Kasumi-1 (cell line): ENCODE measurements around the gene ADSS1.

Experiments used
- DNase-seq, 2 experiments: peaks; one replicate each; lab custom pipeline; 2025; lab: John Stamatoyannopoulos, UW

ADSS1 gene

GRCh38 chr14:104734051-104734587, 10.1 kb downstream of the ADSS1 start:
- DNase-seq: no peak

GRCh38 chr14:104734601-104734990, 10.6 kb downstream of the ADSS1 start:
- no peak for DNase-seq

GRCh38 chr14:104734991-104735779, 11.2 kb downstream of the ADSS1 start:
- DNase-seq: no peak

- no peak for DNase-seq
These were observed 12.0 kb downstream of the ADSS1 start for GRCh38 chr14:104735830-104736642.

- DNase-seq: no peak
These were observed 14.5 kb downstream of the ADSS1 start for GRCh38 chr14:104738375-104739019.

- no peak for DNase-seq
These were observed 15.0 kb downstream of the ADSS1 start for GRCh38 chr14:104739026-104739425.

- no peak for DNase-seq
These were observed 15.8 kb downstream of the ADSS1 start for GRCh38 chr14:104739546-104740516.

GRCh38 chr14:104741108-104741802, 17.2 kb downstream of the ADSS1 start:
- no peak for DNase-seq

GRCh38 chr14:104741803-104742251, 17.8 kb downstream of the ADSS1 start:
- DNase-seq: no peak

- no peak for DNase-seq
These were observed 18.8 kb downstream of the ADSS1 start for GRCh38 chr14:104742586-104743455.

- no peak for DNase-seq
These were observed 19.7 kb downstream of the ADSS1 start for GRCh38 chr14:104743461-104744380.

GRCh38 chr14:104744484-104744883, 20.5 kb downstream of the ADSS1 start:
- DNase-seq: no peak

- no peak for DNase-seq
These were observed 21.4 kb downstream of the ADSS1 start for GRCh38 chr14:104745431-104745830.

GRCh38 chr14:104746071-104746545, 22.1 kb downstream of the ADSS1 start:
- no peak for DNase-seq

GRCh38 chr14:104746934-104747481, 23.0 kb downstream of the ADSS1 start:
- DNase-seq: no peak

- no peak for DNase-seq
These were observed 23.8 kb downstream of the ADSS1 start for GRCh38 chr14:104747876-104748275.

- DNase-seq: no peak
These were observed 25.2 kb downstream of the ADSS1 start for GRCh38 chr14:104749111-104749649.
